ENCODE data around the gene TMEM128.
"Not testable (repeated sequence)": the region's sequence is repeated elsewhere in the genome, so short reads cannot be mapped to it uniquely, and the experiment has no call there.

TMEM128 gene

DNA sequence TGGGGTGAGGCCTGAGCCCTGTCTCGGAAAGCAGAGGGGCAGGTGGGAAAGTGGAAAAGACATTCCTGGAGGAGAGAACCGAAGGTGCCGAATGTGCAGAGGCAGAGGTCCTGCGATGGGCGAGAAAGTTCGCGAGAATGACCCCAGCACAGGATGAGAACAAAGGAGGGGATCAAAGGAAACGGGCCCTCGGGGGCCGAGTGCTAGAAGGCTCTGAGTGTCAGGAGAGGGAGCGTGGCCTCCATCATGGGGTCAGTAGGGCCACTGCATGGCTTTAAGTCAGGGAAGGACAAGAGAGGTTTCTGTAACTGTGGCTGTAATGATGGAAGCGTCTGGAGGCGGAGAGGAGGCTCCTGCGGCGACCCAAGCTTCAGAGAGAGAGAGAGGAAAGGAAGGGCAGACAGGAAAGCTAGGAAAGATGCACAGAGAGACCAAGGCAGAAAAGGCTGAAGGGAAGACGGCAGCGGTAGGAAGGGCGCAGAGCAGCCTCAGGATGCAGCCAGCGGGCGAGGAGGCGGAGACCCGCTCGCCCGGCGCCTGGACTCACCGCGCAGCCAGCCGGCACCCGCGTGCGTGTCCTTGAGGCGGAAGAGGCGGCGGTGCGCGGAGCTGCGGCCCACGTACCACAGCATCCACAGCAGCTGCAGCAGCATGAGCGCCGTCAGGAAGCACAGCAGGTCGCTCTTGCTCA, 22.0 kb downstream of the TMEM128 start:
- H3K4me3 ChIP-seq (replicated peaks; ENCODE audit: low read depth, low read length), result no peak overlapping the region
- no peak for DNase-seq (ENCODE audit: extremely low read depth, low read depth)
- TF ChIP-seq, protein P1, sequence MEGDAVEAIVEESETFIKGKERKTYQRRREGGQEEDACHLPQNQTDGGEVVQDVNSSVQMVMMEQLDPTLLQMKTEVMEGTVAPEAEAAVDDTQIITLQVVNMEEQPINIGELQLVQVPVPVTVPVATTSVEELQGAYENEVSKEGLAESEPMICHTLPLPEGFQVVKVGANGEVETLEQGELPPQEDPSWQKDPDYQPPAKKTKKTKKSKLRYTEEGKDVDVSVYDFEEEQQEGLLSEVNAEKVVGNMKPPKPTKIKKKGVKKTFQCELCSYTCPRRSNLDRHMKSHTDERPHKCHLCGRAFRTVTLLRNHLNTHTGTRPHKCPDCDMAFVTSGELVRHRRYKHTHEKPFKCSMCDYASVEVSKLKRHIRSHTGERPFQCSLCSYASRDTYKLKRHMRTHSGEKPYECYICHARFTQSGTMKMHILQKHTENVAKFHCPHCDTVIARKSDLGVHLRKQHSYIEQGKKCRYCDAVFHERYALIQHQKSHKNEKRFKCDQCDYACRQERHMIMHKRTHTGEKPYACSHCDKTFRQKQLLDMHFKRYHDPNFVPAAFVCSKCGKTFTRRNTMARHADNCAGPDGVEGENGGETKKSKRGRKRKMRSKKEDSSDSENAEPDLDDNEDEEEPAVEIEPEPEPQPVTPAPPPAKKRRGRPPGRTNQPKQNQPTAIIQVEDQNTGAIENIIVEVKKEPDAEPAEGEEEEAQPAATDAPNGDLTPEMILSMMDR (IDR thresholded peaks at IDR 0.05; ENCODE audit: low read depth, low read length, missing control alignments), result no peak

DNA sequence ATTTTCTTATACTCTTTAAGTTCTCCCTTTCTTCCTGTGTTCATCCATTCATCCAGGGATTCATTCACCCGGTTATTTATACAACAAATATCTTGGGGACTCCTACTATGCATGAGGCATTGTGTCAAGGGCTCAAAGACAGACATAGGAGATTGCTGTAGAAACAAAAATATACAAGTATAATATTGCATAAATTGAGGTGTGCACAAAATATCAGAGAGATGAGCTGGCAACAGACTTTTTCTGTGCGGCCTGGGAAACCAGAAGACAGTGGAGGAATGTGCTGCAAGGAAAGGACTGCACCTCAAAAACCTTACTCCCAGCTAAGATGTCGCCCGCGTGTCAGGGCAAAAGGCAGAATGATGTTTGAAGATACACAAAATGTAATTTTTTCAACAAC, 30.9 kb downstream of the TMEM128 start:
- no peak for DNase-seq (ENCODE audit: extremely low read depth, low read depth)
- no peak overlapping the region for H3K4me3 ChIP-seq (replicated peaks; ENCODE audit: low read depth, low read length)
- TF ChIP-seq, protein P1 (IDR thresholded peaks at IDR 0.05; ENCODE audit: low read depth, low read length, missing control alignments), result no peak

DNA sequence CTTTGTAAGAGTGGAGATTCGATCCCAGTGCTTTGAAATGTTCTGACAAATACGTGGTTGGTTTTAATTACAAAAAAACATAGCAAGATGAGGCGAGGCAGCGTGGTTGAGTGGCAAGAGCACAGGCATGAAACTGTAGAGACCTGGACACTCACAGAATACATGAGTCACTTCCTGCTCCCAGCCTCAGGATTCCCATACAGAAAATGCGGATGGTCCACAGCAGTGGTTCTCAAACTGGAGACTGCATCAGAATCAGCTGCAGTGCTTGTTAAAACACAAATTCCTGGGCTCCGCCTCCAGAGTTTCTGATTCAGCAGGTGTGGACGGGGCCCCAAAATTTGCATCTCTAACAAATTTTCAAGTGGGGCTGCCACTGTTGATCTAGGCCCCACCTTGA, 31.4 kb downstream of the TMEM128 start:
- TF ChIP-seq, protein P1 (IDR thresholded peaks at IDR 0.05; ENCODE audit: low read depth, low read length, missing control alignments), result no peak
- H3K4me3 ChIP-seq (replicated peaks; ENCODE audit: low read depth, low read length), result no peak overlapping the region
- peak; percentile 26 for DNase-seq (ENCODE audit: extremely low read depth, low read depth)

DNA sequence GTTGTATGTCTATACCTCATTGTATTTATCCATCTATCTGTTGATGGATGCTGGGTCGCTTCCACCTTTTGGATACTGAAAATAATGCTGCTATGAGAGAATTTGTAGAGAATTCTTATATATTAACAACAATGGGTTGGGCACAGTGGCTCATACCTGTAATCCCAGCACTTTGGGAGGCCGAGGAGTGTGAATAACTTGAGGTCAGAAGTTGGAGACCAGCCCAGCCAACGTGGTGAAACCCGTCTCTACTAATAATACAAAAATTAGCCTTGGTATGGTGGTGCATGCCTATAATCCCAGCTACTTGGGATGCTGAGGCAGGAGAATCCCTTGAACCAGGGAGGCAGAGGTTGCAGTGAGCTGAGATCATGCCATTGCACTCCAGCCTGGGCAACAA, 34.3 kb downstream of the TMEM128 start:
- DNase-seq (ENCODE audit: extremely low read depth, low read depth); H3K4me3 ChIP-seq (replicated peaks; ENCODE audit: low read depth, low read length): not testable (repeated sequence)

DNA sequence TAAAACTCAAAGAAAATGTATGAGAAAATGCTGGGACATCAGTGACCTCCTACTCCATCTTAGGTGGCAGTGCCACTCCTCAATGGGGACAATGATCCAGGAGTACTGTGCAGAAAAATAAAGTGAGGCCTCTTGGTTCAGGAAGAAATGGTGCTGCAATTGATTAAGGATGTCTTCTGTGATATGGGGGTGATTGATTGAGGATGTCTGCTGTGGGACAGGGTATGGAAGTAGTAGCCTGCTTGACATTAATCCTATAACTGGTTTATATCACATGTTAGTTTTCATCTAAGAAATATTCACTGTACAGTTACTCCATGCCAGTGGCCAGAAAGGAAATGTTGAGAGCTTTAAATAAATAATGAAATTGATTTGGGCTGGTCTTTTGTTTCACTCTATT, 41.8 kb downstream of the TMEM128 start:
- TF ChIP-seq, protein P1 (IDR thresholded peaks at IDR 0.05; ENCODE audit: low read depth, low read length, missing control alignments), result no peak
- H3K4me3 ChIP-seq (replicated peaks; ENCODE audit: low read depth, low read length), result no peak overlapping the region
- DNase-seq (ENCODE audit: extremely low read depth, low read depth), result no peak

DNA sequence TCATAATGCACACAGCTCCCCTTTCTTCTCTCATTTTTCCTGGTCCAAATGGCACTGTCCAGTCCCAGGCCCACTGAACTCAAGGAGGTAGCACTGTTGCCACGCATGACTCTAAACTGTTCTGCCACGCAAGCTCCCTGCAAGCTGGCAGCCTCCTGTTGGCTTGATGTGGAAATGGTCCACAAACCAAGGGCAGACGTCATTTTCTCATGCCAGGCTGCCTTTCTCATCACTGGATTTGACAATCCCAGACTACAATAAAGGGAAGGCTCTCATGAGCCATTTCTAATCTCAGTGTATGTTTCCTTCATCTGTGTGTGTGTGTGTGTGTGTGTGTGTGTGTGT, 43.6 kb downstream of the TMEM128 start:
- TF ChIP-seq, protein P1 (IDR thresholded peaks at IDR 0.05; ENCODE audit: low read depth, low read length, missing control alignments), result no peak
- no peak for DNase-seq (ENCODE audit: extremely low read depth, low read depth)
- no peak overlapping the region for H3K4me3 ChIP-seq (replicated peaks; ENCODE audit: low read depth, low read length)

DNA sequence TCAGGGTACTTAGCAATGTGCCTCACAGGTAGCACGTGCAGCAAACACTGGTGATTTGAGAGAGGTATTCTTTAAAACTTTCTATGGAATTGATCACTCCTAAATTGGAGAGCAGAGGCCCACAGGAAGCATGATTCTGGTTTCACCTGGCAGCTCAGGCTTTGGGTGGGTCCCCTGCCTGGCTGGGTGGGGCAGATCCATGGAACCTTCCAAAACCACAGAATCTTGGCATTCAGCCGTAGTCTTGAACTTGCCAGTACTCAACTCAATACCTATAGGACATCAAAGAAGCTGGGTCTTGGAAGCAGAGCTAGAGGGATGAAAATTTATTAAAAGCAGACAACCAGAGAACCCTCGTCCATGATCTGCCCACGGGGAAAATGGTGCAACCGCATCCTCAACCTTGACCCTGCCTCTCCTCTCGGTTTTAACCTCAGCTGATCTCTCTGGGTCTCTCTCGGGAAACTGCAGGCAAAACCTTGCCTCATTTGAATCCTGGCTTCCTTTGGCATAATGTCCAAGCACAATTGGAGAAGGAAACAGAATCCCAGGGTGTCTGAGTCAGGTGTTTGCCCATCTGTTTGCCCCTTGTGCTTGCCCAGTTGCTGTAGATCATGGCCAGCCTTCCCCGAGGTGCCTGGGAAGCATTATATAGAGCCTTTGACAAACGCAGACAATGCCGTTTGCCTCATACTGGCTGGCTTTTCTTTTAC, 44.2 kb downstream of the TMEM128 start:
- DNase-seq (ENCODE audit: extremely low read depth, low read depth), result no peak
- H3K4me3 ChIP-seq (replicated peaks; ENCODE audit: low read depth, low read length), result no peak overlapping the region
- TF ChIP-seq, protein P1 (IDR thresholded peaks at IDR 0.05; ENCODE audit: low read depth, low read length, missing control alignments), result no peak
